ENCODE measurements around the gene DDIT4.
A peak's percentile ranks its signal among the peaks of the same experiment; 100 is the strongest.
"Not testable (repeated sequence)": the region's sequence is repeated elsewhere in the genome, so short reads cannot be mapped to it uniquely, and the experiment has no call there.

DDIT4 gene

GRCh38 chr10:72240371-72240770 lies 33.4 kb upstream of the DDIT4 start:
- peaks cover 3% of the 10 kb centered on the region for H3K4me1 ChIP-seq (ENCODE audit: insufficient read depth, low read length)
- no peaks in the 10 kb centered on the region for H3K27me3 ChIP-seq (ENCODE audit: insufficient read depth, low read length)
- H3K9me3 ChIP-seq (ENCODE audit: low read length), result no peaks in the 10 kb centered on the region
- no peak overlapping the region for H2AFZ ChIP-seq (ENCODE audit: low read depth, low read length)
- H3K36me3 ChIP-seq (ENCODE audit: insufficient read depth, low read length), result peaks cover 9% of the 10 kb centered on the region
- no peak overlapping the region for H3K4me3 ChIP-seq (ENCODE audit: low read length)

- Histone ChIP-seq H3K36me3 (ENCODE audit: insufficient read depth, low read length) (no peaks in the 10 kb centered on the region), H3K4me3 (ENCODE audit: low read length) (no peak overlapping the region), H2AFZ (ENCODE audit: low read depth, low read length) (no peak overlapping the region), H3K4me1 (ENCODE audit: insufficient read depth, low read length) (peaks cover 3% of the 10 kb centered on the region), H3K9me3 (ENCODE audit: low read length) (no peaks in the 10 kb centered on the region), H3K27me3 (ENCODE audit: insufficient read depth, low read length) (no peaks in the 10 kb centered on the region)
Observed at GRCh38 chr10:72241691-72242252, 32.0 kb upstream of the DDIT4 start.

GRCh38 chr10:72242675-72243074 lies 31.0 kb upstream of the DDIT4 start:
- Histone ChIP-seq H3K36me3 (ENCODE audit: insufficient read depth, low read length) (no peaks in the 10 kb centered on the region), H3K4me1 (ENCODE audit: insufficient read depth, low read length) (peaks cover 1% of the 10 kb centered on the region), H3K4me3 (ENCODE audit: low read length) (no peak overlapping the region), H2AFZ (ENCODE audit: low read depth, low read length) (no peak overlapping the region), H3K27me3 (ENCODE audit: insufficient read depth, low read length) (no peaks in the 10 kb centered on the region), H3K9me3 (ENCODE audit: low read length) (no peaks in the 10 kb centered on the region)

GRCh38 chr10:72243822-72244437 lies 29.8 kb upstream of the DDIT4 start:
- no peak overlapping the region for H3K4me3 ChIP-seq (ENCODE audit: low read length)
- no peaks in the 10 kb centered on the region for H3K36me3 ChIP-seq (ENCODE audit: insufficient read depth, low read length)
- H3K27me3 ChIP-seq (ENCODE audit: insufficient read depth, low read length), result no peaks in the 10 kb centered on the region
- H2AFZ ChIP-seq (ENCODE audit: low read depth, low read length), result no peak overlapping the region
- peaks cover 12% of the 10 kb centered on the region for H3K4me1 ChIP-seq (ENCODE audit: insufficient read depth, low read length)
- no peaks in the 10 kb centered on the region for H3K9me3 ChIP-seq (ENCODE audit: low read length)

GRCh38 chr10:72244573-72245038 lies 29.1 kb upstream of the DDIT4 start:
- peaks cover 14% of the 10 kb centered on the region for H3K4me1 ChIP-seq (ENCODE audit: insufficient read depth, low read length)

GRCh38 chr10:72245949-72246525 lies 27.7 kb upstream of the DDIT4 start:
- H3K27me3 ChIP-seq (ENCODE audit: insufficient read depth, low read length), result no peaks in the 10 kb centered on the region
- no peak overlapping the region for H3K4me3 ChIP-seq (ENCODE audit: low read length)
- no peak overlapping the region for H2AFZ ChIP-seq (ENCODE audit: low read depth, low read length)
- peaks cover 14% of the 10 kb centered on the region for H3K4me1 ChIP-seq (ENCODE audit: insufficient read depth, low read length)
- no peaks in the 10 kb centered on the region for H3K36me3 ChIP-seq (ENCODE audit: insufficient read depth, low read length)
- H3K9me3 ChIP-seq (ENCODE audit: low read length), result no peaks in the 10 kb centered on the region

More at GRCh38 chr10:72244573-72245038, 29.1 kb upstream of the DDIT4 start:
- Histone ChIP-seq H3K9me3 (ENCODE audit: low read length) (no peaks in the 10 kb centered on the region), H3K27me3 (ENCODE audit: insufficient read depth, low read length) (no peaks in the 10 kb centered on the region), H3K4me3 (ENCODE audit: low read length) (no peak overlapping the region), H3K36me3 (ENCODE audit: insufficient read depth, low read length) (no peaks in the 10 kb centered on the region), H2AFZ (ENCODE audit: low read depth, low read length) (no peak overlapping the region)

GRCh38 chr10:72248468-72249151 lies 25.1 kb upstream of the DDIT4 start:
- Histone ChIP-seq H3K27me3 (ENCODE audit: insufficient read depth, low read length) (no peaks in the 10 kb centered on the region), H3K4me1 (ENCODE audit: insufficient read depth, low read length) (peaks cover 14% of the 10 kb centered on the region), H2AFZ (ENCODE audit: low read depth, low read length) (peak overlapping the region; percentile 65), H3K9me3 (ENCODE audit: low read length) (no peaks in the 10 kb centered on the region), H3K36me3 (ENCODE audit: insufficient read depth, low read length) (no peaks in the 10 kb centered on the region), H3K4me3 (ENCODE audit: low read length) (peak overlapping the region; percentile 31)

GRCh38 chr10:72249176-72249862 lies 24.4 kb upstream of the DDIT4 start:
- H2AFZ ChIP-seq (ENCODE audit: low read depth, low read length); H3K9me3 ChIP-seq (ENCODE audit: low read length); H3K4me3 ChIP-seq (ENCODE audit: low read length); H3K36me3 ChIP-seq (ENCODE audit: insufficient read depth, low read length); H3K27me3 ChIP-seq (ENCODE audit: insufficient read depth, low read length): not testable (repeated sequence)
- H3K4me1 ChIP-seq (ENCODE audit: insufficient read depth, low read length), result peaks cover 16% of the 10 kb centered on the region

- Histone ChIP-seq H3K4me3 (ENCODE audit: low read length) (no peak overlapping the region), H3K4me1 (ENCODE audit: insufficient read depth, low read length) (peaks cover 27% of the 10 kb centered on the region), H3K9me3 (ENCODE audit: low read length) (no peaks in the 10 kb centered on the region), H3K27me3 (ENCODE audit: insufficient read depth, low read length) (no peaks in the 10 kb centered on the region), H2AFZ (ENCODE audit: low read depth, low read length) (no peak overlapping the region), H3K36me3 (ENCODE audit: insufficient read depth, low read length) (no peaks in the 10 kb centered on the region)
Observed at GRCh38 chr10:72250666-72251065, 23.1 kb upstream of the DDIT4 start.

GRCh38 chr10:72251635-72252034 lies 22.1 kb upstream of the DDIT4 start:
- Histone ChIP-seq H2AFZ (ENCODE audit: low read depth, low read length) (no peak overlapping the region), H3K27me3 (ENCODE audit: insufficient read depth, low read length) (no peaks in the 10 kb centered on the region), H3K9me3 (ENCODE audit: low read length) (no peaks in the 10 kb centered on the region), H3K36me3 (ENCODE audit: insufficient read depth, low read length) (no peaks in the 10 kb centered on the region), H3K4me3 (ENCODE audit: low read length) (no peak overlapping the region), H3K4me1 (ENCODE audit: insufficient read depth, low read length) (peaks cover 32% of the 10 kb centered on the region)

GRCh38 chr10:72252972-72253371 lies 20.8 kb upstream of the DDIT4 start:
- Histone ChIP-seq H3K4me1 (ENCODE audit: insufficient read depth, low read length) (peaks cover 37% of the 10 kb centered on the region), H3K4me3 (ENCODE audit: low read length) (no peak overlapping the region), H3K27me3 (ENCODE audit: insufficient read depth, low read length) (no peaks in the 10 kb centered on the region), H3K9me3 (ENCODE audit: low read length) (no peaks in the 10 kb centered on the region), H3K36me3 (ENCODE audit: insufficient read depth, low read length) (no peaks in the 10 kb centered on the region), H2AFZ (ENCODE audit: low read depth, low read length) (no peak overlapping the region)

GRCh38 chr10:72253578-72253977 lies 20.1 kb upstream of the DDIT4 start:
- peaks cover 31% of the 10 kb centered on the region for H3K4me1 ChIP-seq (ENCODE audit: insufficient read depth, low read length)
- no peaks in the 10 kb centered on the region for H3K36me3 ChIP-seq (ENCODE audit: insufficient read depth, low read length)
- no peaks in the 10 kb centered on the region for H3K9me3 ChIP-seq (ENCODE audit: low read length)

More at GRCh38 chr10:72253578-72253977, 20.1 kb upstream of the DDIT4 start:
- Histone ChIP-seq H3K4me3 (ENCODE audit: low read length) (no peak overlapping the region), H3K27me3 (ENCODE audit: insufficient read depth, low read length) (no peaks in the 10 kb centered on the region), H2AFZ (ENCODE audit: low read depth, low read length) (no peak overlapping the region)

Measured in neuron (in vitro differentiated cells).